Liver (tissue), 9 donors: Measurements from ENCODE around the gene SH3TC2. TPM values are rescaled to one million over a fixed set of nuclear protein-coding genes. Genes with fewer than 3 reads are reported as not detected.

ENCODE experiments used
- DNase-seq: peaks from one replicate; pipeline ENCODE4 v3.0.0-alpha.2; 2017; ENCODE audit warnings: low spot score
- H3K27ac ChIP-seq, 2 donors: one replicate each; pipeline ENCODE4 v1.7.0; 2013; ENCODE audit warnings: inconsistent platforms in 2 of 2, low read length in 2 of 2, control low read depth in 1 of 2, low read depth in 1 of 2, mild to moderate bottlenecking in 1 of 2
- H3K27me3 ChIP-seq, 4 donors: one replicate each; pipeline versions ENCODE4 v1.6.1 to v1.7.0; 2013; ENCODE audit warnings: low read length in 3 of 4, inconsistent platforms in 1 of 4, mild to moderate bottlenecking in 1 of 4, moderate library complexity in 1 of 4; ENCODE audit not compliant: control insufficient read depth in 4 of 4, insufficient read depth in 4 of 4
- H3K36me3 ChIP-seq, 4 donors: one replicate each; pipeline versions ENCODE4 v1.6.1 to v1.7.0; 2013; ENCODE audit warnings: low read length in 3 of 4, mild to moderate bottlenecking in 3 of 4, low read depth in 1 of 4, moderate library complexity in 1 of 4; ENCODE audit not compliant: control insufficient read depth in 4 of 4, insufficient read depth in 3 of 4
- H3K4me1 ChIP-seq, 4 donors: one replicate each; pipeline versions ENCODE4 v1.6.1 to v1.7.0; 2013; ENCODE audit warnings: low read length in 3 of 4, mild to moderate bottlenecking in 3 of 4, moderate library complexity in 1 of 4; ENCODE audit not compliant: control insufficient read depth in 4 of 4, insufficient read depth in 4 of 4
- H3K4me3 ChIP-seq, 3 donors: one replicate each; pipeline versions ENCODE4 v1.6.1 to v1.7.0; 2013; ENCODE audit warnings: low read length in 3 of 3, control low read depth in 1 of 3, low read depth in 1 of 3, mild to moderate bottlenecking in 1 of 3
- H3K9ac ChIP-seq, 2 donors: one replicate each; pipeline ENCODE4 v1.7.0; 2013; ENCODE audit warnings: low read length in 2 of 2, mild to moderate bottlenecking in 2 of 2, moderate library complexity in 2 of 2, control low read depth in 1 of 2, low read depth in 1 of 2
- H3K9me3 ChIP-seq, 4 donors: one replicate each; pipeline versions ENCODE4 v1.6.1 to v1.7.0; 2013; ENCODE audit warnings: low read length in 3 of 4; ENCODE audit not compliant: control insufficient read depth in 4 of 4
- ATF3 ChIP-seq: IDR thresholded peaks from 2 replicates; pipeline ENCODE4 v1.6.1; 2016; ENCODE audit warnings: antibody characterized with exemption
- CTCF ChIP-seq: fragments of 150-350 bp; IDR thresholded peaks from 2 replicates; pipeline ENCODE4 v1.5.1; 2017; ENCODE audit warnings: improper control_type of control experiment, low read depth, low read length; ENCODE audit not compliant: missing input control
- EGR1 ChIP-seq, 2 donors: IDR thresholded peaks; 2 replicates each; pipeline ENCODE4 v1.6.1; 2016 to 2018; ENCODE audit warnings: antibody characterized with exemption in 2 of 2, low read depth in 2 of 2
- FOXA1 ChIP-seq: IDR thresholded peaks from 2 replicates; pipeline ENCODE4 v1.6.1; 2016; ENCODE audit warnings: antibody characterized with exemption
- FOXA2 ChIP-seq: IDR thresholded peaks from 2 replicates; pipeline ENCODE4 v1.6.1; 2016; ENCODE audit warnings: antibody characterized with exemption
- GABPA ChIP-seq, 2 donors: IDR thresholded peaks in 1 of 2; conservative IDR thresholded peaks in 1 of 2; 2 replicates each; pipeline ENCODE4 v1.6.1; 2016; ENCODE audit warnings: antibody characterized with exemption in 2 of 2, mild to moderate bottlenecking in 1 of 2, moderate library complexity in 1 of 2
- HNF4A ChIP-seq, 2 donors: conservative IDR thresholded peaks; 2 replicates each; pipeline ENCODE4 v1.6.1; 2016; ENCODE audit warnings: antibody characterized with exemption in 2 of 2, mild to moderate bottlenecking in 2 of 2
- JUND ChIP-seq, 2 donors: IDR thresholded peaks; 2 replicates each; pipeline ENCODE4 v1.6.1; 2016; ENCODE audit warnings: antibody characterized with exemption in 2 of 2
- NR2F2 ChIP-seq: IDR thresholded peaks from 2 replicates; pipeline ENCODE4 v1.6.1; 2016; ENCODE audit warnings: antibody characterized with exemption
- RAD21 ChIP-seq, 2 donors: IDR thresholded peaks; 2 replicates each; pipeline ENCODE4 v1.6.1; 2016; ENCODE audit warnings: antibody characterized with exemption in 2 of 2, mild to moderate bottlenecking in 2 of 2
- RXRA ChIP-seq, 2 donors: IDR thresholded peaks; 2 replicates each; pipeline ENCODE4 v1.6.1; 2017 to 2018; ENCODE audit warnings: antibody characterized with exemption in 2 of 2, mild to moderate bottlenecking in 1 of 2
- SP1 ChIP-seq: IDR thresholded peaks from 2 replicates; pipeline ENCODE4 v1.6.1; 2018; ENCODE audit warnings: antibody characterized with exemption, mild to moderate bottlenecking
- TAF1 ChIP-seq: conservative IDR thresholded peaks from 2 replicates; pipeline ENCODE4 v1.6.1; 2016; ENCODE audit warnings: antibody characterized with exemption, mild to moderate bottlenecking
- YY1 ChIP-seq: IDR thresholded peaks from 2 replicates; pipeline ENCODE4 v1.6.1; 2016; ENCODE audit warnings: antibody characterized with exemption, mild to moderate bottlenecking
- ZBTB33 ChIP-seq: IDR thresholded peaks from 2 replicates; pipeline ENCODE4 v1.6.1; 2016; ENCODE audit warnings: antibody characterized with exemption
- WGBS: extraction: QIAGEN DNeasy Blood & Tissue Kit; methylation state at CpG from one replicate; pipeline ENCODE4 v1.1.7; 2013; 5-methylcytosine and 5-hydroxymethylcytosine counted together
- polyA plus RNA-seq, 2 donors: library from polyadenylated mRNA; stranded (reverse) in 1 of 2; unstranded in 1 of 2; fragments of 200-250 nt in 1 of 2; fragments of >200 nt in 1 of 2; fragmentation: Nextera tagmentation in 1 of 2; extraction: Ambion mirVana in 1 of 2; gene quantifications; one replicate each; pipeline versions ENCODE4 v1.2.1 to v1.2.3, GENCODE V29; 2013 to 2015
- total RNA-seq, 2 donors: library from RNA; depleted of rRNA; stranded (reverse); fragments of >200 nt; gene quantifications; one replicate each; pipeline ENCODE4 v1.2.3, GENCODE V29; 2014
- TF ChIP-seq, protein P1 (sequence below): IDR thresholded peaks from 2 replicates; pipeline ENCODE4 v1.6.1; 2016; ENCODE audit warnings: antibody characterized with exemption, mild to moderate bottlenecking
- donor health status: healthy.
- donor health status: healthy.
- donor health status: healthy.
- donor health status: healthy.
- donor health status: healthy.

Gene SH3TC2
- total and polyA plus RNA-seq, 4 donors, result 0.31 to 6.2 (median 0.57) TPM

DNA sequence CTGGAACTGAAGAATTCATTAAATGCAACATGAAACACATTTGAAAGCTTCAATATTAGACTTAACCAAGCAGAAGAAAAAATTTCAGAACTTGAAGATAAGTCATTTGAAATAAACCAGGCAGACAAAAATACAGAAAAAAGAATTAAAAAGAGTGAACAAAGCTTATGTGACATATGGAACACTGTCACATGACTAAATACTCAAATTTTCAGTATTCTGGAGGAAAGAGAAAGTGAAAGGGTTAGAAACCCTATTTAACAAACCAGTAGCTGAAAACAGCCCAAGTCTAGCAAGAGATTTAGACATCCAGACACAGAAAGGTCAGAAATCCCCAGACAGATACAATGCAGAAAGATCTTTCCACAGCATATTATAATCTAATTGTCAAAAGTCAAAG lies 37.1 kb upstream of the SH3TC2 start:
- H3K4me3 ChIP-seq, result no peak overlapping the region
- H3K9me3 ChIP-seq, result peaks cover 0 to 6% (median 3%) of the 10 kb centered on the region in 4 donors
- H3K4me1 ChIP-seq, result no peaks in the 10 kb centered on the region
- no peaks in the 10 kb centered on the region for H3K36me3 ChIP-seq
- H3K27ac ChIP-seq, result no peak overlapping the region
- no peaks in the 10 kb centered on the region for H3K27me3 ChIP-seq
- no peak for DNase-seq
- H3K9ac ChIP-seq, result no peak overlapping the region
- TF ChIP-seq FOXA1 (no peak), ZBTB33 (no peak), GABPA (IDR thresholded peaks at IDR 0.05 in 1 of 2, conservative IDR thresholded peaks at IDR 0.05 in 1 of 2) (no peak), JUND (IDR thresholded peaks at IDR 0.05) (no peak), ATF3 (no peak), NR2F2 (no peak), YY1 (no peak), TAF1 (no peak), RAD21 (IDR thresholded peaks at IDR 0.05) (no peak), HNF4A (conservative IDR thresholded peaks at IDR 0.05) (no peak), RXRA (IDR thresholded peaks at IDR 0.05) (no peak), CTCF (no peak), EGR1 (IDR thresholded peaks at IDR 0.05; ENCODE audit: low read depth in 2 of 2) (no peak), FOXA2 (no peak), SP1 (no peak)
- TF ChIP-seq, protein P1, sequence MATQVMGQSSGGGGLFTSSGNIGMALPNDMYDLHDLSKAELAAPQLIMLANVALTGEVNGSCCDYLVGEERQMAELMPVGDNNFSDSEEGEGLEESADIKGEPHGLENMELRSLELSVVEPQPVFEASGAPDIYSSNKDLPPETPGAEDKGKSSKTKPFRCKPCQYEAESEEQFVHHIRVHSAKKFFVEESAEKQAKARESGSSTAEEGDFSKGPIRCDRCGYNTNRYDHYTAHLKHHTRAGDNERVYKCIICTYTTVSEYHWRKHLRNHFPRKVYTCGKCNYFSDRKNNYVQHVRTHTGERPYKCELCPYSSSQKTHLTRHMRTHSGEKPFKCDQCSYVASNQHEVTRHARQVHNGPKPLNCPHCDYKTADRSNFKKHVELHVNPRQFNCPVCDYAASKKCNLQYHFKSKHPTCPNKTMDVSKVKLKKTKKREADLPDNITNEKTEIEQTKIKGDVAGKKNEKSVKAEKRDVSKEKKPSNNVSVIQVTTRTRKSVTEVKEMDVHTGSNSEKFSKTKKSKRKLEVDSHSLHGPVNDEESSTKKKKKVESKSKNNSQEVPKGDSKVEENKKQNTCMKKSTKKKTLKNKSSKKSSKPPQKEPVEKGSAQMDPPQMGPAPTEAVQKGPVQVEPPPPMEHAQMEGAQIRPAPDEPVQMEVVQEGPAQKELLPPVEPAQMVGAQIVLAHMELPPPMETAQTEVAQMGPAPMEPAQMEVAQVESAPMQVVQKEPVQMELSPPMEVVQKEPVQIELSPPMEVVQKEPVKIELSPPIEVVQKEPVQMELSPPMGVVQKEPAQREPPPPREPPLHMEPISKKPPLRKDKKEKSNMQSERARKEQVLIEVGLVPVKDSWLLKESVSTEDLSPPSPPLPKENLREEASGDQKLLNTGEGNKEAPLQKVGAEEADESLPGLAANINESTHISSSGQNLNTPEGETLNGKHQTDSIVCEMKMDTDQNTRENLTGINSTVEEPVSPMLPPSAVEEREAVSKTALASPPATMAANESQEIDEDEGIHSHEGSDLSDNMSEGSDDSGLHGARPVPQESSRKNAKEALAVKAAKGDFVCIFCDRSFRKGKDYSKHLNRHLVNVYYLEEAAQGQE, result no peak

DNA sequence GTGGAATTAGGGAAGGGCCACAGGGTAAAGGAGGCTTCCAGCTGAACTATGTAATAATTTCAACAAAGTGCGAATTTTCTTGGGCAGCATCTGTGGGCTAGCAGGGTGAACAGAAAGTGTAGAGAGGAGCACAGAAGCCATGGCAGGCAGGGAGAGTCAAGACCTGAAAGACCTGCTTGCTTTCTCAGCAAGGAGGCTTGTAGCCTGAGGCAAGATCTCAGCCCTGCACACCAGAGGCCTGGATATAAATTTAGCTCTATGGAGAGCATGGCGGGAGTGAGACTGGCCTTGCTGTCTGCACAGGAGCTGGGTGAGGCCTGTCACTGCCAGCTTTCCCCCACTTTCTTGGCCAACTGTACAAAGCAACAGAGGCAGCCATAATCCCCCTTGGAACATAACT lies 32.1 kb upstream of the SH3TC2 start:
- 91% methylated on average over 2 of the region's 2 CpGs for WGBS
- H3K9me3 ChIP-seq, result peaks cover 0 to 4% (median 1%) of the 10 kb centered on the region in 4 donors
- DNase-seq, result no peak

More for the DNA sequence above, 32.1 kb upstream of the SH3TC2 start:
- no peak for TF ChIP-seq ATF3
- Histone ChIP-seq H3K4me3 (no peak overlapping the region), H3K27me3 (no peaks in the 10 kb centered on the region), H3K4me1 (no peaks in the 10 kb centered on the region), H3K36me3 (no peaks in the 10 kb centered on the region), H3K27ac (no peak overlapping the region), H3K9ac (no peak overlapping the region)
